HepG2 (cell line): Measurements from ENCODE around the gene TENT5D.

Source experiments
- NFYB ChIP-seq: sonication (generic); formaldehyde crosslinking; IDR thresholded peaks from 2 replicates; pipeline ENCODE4 v1.4.0; 2020; ENCODE audit warnings: missing genetic modification reagents
- PLRG1 ChIP-seq: fragments of 450-650 bp; conservative IDR thresholded peaks from 2 replicates; pipeline ENCODE4 v1.6.1; 2016
- POLR2AphosphoS2 ChIP-seq: IDR thresholded peaks from 2 replicates; pipeline ENCODE4 v1.6.1; 2011; ENCODE audit warnings: low read depth, low read length, improper control_type of control experiment

DNA sequence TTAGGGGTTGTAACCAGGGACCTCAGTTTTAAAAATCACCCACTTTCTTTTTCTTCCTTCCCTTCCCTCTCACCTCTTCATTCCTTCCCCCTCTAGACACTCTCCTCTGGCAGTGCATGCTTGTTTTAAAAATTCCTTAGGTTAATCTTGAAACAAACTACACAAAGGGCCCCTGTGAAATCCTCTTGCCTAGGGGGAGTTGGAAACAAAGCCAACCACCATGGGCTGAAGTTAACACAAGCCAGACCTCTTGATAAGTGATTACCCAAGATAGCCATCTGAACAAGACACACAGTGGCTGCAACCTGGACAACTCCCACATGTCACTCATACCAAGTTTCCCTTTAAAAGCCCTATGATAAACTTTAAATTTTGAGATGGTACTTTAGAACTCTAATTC lies 68.9 kb downstream of the TENT5D start:
- no peak for TF ChIP-seq POLR2AphosphoS2
- TF ChIP-seq NFYB (CRISPR knock-in tag) = no peak
- no peak for TF ChIP-seq PLRG1
